Lower leg skin (tissue), 4 donors: Measurements from ENCODE around the gene TEX264. TPM values are rescaled to one million over a fixed set of nuclear protein-coding genes. Genes with fewer than 3 reads are reported as not detected.

Experiments
- DNase-seq, 2 donors: peaks; one replicate each; pipeline ENCODE4 v3.0.0-alpha.2; 2019; ENCODE audit warnings: low spot score in 2 of 2
- H3K4me3 ChIP-seq: fragments of 200-600 bp; sonication (generic); 2 replicates; pipeline ENCODE4 v1.5.1; 2017; ENCODE audit warnings: mild to moderate bottlenecking, low read depth; ENCODE audit not compliant: poor library complexity, severe bottlenecking
- CTCF ChIP-seq, 3 donors: fragments of 450-650 bp; IDR thresholded peaks; one replicate each; pipeline ENCODE4 v1.5.1; 2016; ENCODE audit warnings: antibody characterized with exemption in 3 of 3, mild to moderate bottlenecking in 3 of 3, moderate library complexity in 2 of 3
- POLR2A ChIP-seq, 2 donors: fragments of 450-650 bp; IDR thresholded peaks; one replicate each; pipeline ENCODE4 v1.6.1; 2016 to 2017; ENCODE audit warnings: antibody characterized with exemption in 2 of 2, mild to moderate bottlenecking in 1 of 2, moderate library complexity in 1 of 2
- whole genome bisulfite sequencing, 2 donors: methylation state at CpG; one replicate each; pipeline ENCODE4 v1.1.5; 2018; 5-methylcytosine and 5-hydroxymethylcytosine counted together
- intact Hi-C: fragments of 100-400 bp; cut with DNase I; formaldehyde crosslinking; loops from one replicate; pipeline ENCODE4 v1.15.0; 2023; ENCODE audit warnings: low total_unique reads
- total RNA-seq, 4 donors: library from RNA; depleted of rRNA; stranded (reverse); fragments of >200 nt; gene quantifications; one replicate each; pipeline ENCODE4 v1.1.0, GENCODE V29; 2016

The TEX264 gene
- total RNA-seq, 4 donors from 2014 or later: 103 to 232 (median 134) TPM

DNA sequence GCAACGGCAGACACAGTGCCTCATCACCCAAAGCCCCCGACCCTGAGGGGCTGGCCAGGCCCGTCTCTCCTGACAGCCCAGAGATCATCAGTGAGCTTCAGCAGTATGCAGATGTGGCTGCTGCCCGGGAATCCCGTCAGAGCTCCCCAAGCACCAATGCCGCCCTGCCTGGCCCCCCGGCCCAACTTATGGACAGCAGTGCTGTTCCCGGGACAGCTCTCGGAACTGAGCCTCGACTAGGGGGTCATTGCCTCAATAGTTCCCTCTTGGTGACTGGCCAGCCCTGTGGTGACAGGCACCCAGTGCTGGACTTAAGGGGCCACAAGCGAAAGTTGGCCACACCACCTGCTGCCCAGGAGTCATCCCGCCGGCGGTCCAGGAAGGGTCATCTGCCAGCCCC is 8.6 kb upstream of the TEX264 start:
- H3K4me3 ChIP-seq: no peak overlapping the region
- peak in 1 of 2 donors; percentile 71 for DNase-seq
- 95 to 96% methylated on average over 14 of the region's 14 CpGs for WGBS, 2 donors
- intact Hi-C loops: no loop called here
- TF ChIP-seq CTCF (IDR thresholded peaks at IDR 0.05) (no peak), POLR2A (IDR thresholded peaks at IDR 0.05) (no peak)

DNA sequence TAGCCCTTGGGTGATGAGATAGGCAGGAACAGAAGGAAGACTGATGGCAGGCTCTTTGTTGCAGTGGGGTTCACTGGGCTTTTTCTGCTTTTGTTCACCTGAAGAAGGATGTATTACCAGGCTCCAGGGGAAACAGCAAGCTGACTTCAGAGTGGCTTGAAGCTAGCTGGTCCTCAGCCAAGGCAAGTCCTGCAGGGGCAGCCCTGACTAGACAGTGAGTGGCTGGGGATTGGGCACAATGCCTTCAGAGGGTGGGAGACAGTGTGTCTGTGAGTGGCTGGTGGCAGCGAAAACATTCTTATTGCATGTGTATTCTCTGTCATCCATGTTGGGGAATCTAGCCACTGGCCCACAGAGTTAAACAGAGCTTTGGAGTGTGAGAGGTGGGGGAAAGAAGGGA is 2.3 kb upstream of the TEX264 start:
- WGBS, 2 donors: 95 to 100% methylated on average over 1 of the region's 1 CpG
- intact Hi-C loops: no loop called here

DNA sequence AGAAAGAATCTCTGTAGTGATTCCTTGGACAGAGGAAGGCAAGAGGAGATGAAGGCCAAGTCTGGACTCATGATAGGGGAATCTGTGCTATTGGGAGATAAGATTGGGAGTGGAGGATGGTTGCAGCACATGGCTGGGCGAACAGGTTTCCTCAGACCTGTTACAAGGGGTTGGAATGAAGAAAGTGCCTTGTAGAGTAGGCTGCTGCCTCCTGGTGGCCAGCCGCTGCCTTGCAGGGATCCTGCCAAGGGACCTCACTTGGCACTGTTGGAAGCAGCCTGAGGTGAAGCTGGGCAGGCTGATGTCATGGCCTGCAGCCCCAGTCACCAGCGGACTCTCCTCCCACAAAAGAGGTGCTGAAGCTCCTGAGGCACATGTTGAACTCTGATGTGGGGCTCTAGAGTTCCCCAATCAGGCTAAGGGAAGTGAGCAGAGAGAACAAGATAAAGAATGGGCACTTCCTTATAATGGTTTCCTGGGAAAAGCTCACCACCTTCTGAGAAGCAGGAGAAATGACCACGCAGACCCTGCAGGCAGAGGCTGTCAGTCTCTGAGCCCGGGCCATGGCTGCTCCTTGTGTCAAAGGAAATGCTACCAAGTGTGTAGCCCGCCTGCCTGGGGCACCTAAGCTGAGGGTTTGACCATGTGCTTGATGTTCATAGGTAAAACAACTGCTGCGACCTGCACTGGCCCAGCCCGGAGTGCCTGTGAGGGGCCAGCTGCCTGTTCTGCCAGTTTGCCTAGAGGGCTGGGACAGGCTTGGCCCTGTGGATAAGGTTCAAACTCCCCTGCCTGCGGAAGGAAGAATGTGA is 1.6 kb upstream of the TEX264 start:
- no peak for TF ChIP-seq POLR2A (IDR thresholded peaks at IDR 0.05)
- peak in 1 of 3 donors; percentile 74 for TF ChIP-seq CTCF (IDR thresholded peaks at IDR 0.05)
- DNase-seq: peak; percentile 85 to 97
- no peak overlapping the region for H3K4me3 ChIP-seq
- WGBS, 2 donors: 33 to 39% methylated on average over 9 of the region's 9 CpGs
- intact Hi-C loops: loop anchor here (5.0 kb wide), 1 partner anchor 167 kb away; the partner anchor contains the start of gene DCAF1

More for the DNA sequence above, 2.3 kb upstream of the TEX264 start:
- H3K4me3 ChIP-seq: no peak overlapping the region
- TF ChIP-seq POLR2A (IDR thresholded peaks at IDR 0.05) (no peak), CTCF (IDR thresholded peaks at IDR 0.05) (no peak)
- peak in 1 of 2 donors; percentile 78 for DNase-seq

GRCh38 chr3:51670053-51670822 is 814 bp upstream of the TEX264 start:
- intact Hi-C loops: loop anchor here (5.0 kb wide), 1 partner anchor 168 kb away; the partner anchor contains the start of gene DCAF1
- TF ChIP-seq POLR2A (IDR thresholded peaks at IDR 0.05) (no peak), CTCF (IDR thresholded peaks at IDR 0.05) (no peak)
- 44% methylated on average over 15 of the region's 15 CpGs for WGBS, 2 donors

GRCh38 chr3:51671734-51672475 is 853 bp downstream of the TEX264 start:
- DNase-seq: peak; percentile 49 to 93
- TF ChIP-seq POLR2A (IDR thresholded peaks at IDR 0.05): no peak
- no peak for TF ChIP-seq CTCF (IDR thresholded peaks at IDR 0.05)
- 7 to 10% methylated on average over 21 to 40 of the region's 40 CpGs for WGBS, 2 donors
- peak overlapping the region; percentile 75 for H3K4me3 ChIP-seq
- intact Hi-C loops: loop anchor here (5.0 kb wide), 1 partner anchor 170 kb away; the partner anchor contains the start of gene DCAF1

More at GRCh38 chr3:51670053-51670822, 814 bp upstream of the TEX264 start:
- DNase-seq: peak in 1 of 2 donors; percentile 72
- H3K4me3 ChIP-seq: no peak overlapping the region
